SK-N-SH treated with all-trans-retinoic acid at 6 μM for 48 hours (cell line): Measurements from ENCODE around the gene USP17L24.
"Not testable (repeated sequence)": the region's sequence is repeated elsewhere in the genome, so short reads cannot be mapped to it uniquely, and the experiment has no call there.

Experiments used
- ATAC-seq: fragments of 200-7000 bp; cut with Tn5 transposase; 3 replicates; pipeline ENCODE4 v1.9.1; 2020; ENCODE audit warnings: mild to moderate bottlenecking, moderate library complexity

The USP17L24 gene, protein sequence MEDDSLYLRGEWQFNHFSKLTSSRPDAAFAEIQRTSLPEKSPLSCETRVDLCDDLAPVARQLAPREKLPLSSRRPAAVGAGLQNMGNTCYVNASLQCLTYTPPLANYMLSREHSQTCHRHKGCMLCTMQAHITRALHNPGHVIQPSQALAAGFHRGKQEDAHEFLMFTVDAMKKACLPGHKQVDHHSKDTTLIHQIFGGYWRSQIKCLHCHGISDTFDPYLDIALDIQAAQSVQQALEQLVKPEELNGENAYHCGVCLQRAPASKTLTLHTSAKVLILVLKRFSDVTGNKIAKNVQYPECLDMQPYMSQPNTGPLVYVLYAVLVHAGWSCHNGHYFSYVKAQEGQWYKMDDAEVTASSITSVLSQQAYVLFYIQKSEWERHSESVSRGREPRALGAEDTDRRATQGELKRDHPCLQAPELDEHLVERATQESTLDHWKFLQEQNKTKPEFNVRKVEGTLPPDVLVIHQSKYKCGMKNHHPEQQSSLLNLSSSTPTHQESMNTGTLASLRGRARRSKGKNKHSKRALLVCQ

GRCh38 chr4:9324865-9325264 is at the start of gene USP17L24:
USP17L24 (plus strand) TSS chr4:9325165; CDS start chr4:9325165, 0 bp downstream.
- ATAC-seq, result not testable (repeated sequence)

DNA sequence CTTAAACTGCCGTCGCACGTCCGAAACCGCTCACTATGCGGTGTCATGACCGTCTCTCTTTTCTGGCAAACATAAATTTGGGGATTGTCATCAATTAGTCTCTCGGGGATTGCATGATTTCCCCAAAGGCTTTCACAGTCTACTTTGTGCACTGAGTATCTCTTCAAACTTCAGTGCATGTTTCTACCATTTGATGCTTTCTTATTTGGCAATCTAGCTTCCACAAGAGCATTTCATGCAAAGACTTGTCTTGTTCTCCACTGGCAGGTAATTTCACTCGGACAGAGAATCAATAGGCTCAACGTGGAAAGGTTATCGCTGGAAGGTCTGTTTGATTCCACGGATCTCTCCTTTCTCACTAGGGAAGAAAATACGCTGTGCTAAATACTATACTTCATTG is 774 bp upstream of the USP17L24 start:
- ATAC-seq, result not testable (repeated sequence)

DNA sequence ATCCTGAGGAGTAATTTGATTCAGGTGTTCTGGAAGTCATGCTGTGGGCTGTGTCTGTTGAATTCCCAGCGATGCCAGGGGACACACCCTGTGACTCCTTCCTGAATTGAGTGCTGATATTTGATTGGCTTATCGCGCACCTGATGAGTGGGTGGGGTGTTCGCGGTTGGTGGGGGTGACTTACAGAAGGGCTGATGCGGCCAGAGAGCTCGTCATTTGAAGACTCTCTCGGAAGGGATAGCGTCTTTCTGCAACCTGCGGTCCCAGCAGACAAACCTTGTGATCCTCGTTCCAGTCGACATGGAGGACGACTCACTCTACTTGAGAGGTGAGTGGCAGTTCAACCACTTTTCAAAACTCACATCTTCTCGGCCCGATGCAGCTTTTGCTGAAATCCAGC is 4.6 kb downstream of the USP17L24 start, which contains the start of gene USP17L25:
Gene USP17L25, plus strand, starts transcription at position 301 of the 400 bp plus-strand sequence. Its CDS starts 0 bp downstream, at position 301.
- ATAC-seq, result not testable (repeated sequence)

GRCh38 chr4:9334358-9334757 is 9.4 kb downstream of the USP17L24 start, which contains the start of gene USP17L26:
USP17L26 (plus strand) TSS chr4:9334658; CDS start chr4:9334658, 0 bp downstream.
- ATAC-seq, result not testable (repeated sequence)

GRCh38 chr4:9339103-9339502 is 14.1 kb downstream of the USP17L24 start, which contains the start of gene USP17L5:
USP17L5 (plus strand) TSS chr4:9339403; CDS start chr4:9339403, 0 bp downstream.
- not testable (repeated sequence) for ATAC-seq

DNA sequence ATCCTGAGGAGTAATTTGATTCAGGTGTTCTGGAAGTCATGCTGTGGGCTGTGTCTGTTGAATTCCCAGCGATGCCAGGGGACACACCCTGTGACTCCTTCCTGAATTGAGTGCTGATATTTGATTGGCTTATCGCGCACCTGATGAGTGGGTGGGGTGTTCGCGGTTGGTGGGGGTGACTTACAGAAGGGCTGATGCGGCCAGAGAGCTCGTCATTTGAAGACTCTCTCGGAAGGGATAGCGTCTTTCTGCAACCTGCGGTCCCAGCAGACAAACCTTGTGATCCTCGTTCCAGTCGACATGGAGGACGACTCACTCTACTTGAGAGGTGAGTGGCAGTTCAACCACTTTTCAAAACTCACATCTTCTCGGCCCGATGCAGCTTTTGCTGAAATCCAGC is 18.9 kb downstream of the USP17L24 start, which contains the start of gene USP17L27:
Gene USP17L27, plus strand, starts transcription at position 301 of the 400 bp plus-strand sequence. Its CDS starts 0 bp downstream, at position 301.
- not testable (repeated sequence) for ATAC-seq

DNA sequence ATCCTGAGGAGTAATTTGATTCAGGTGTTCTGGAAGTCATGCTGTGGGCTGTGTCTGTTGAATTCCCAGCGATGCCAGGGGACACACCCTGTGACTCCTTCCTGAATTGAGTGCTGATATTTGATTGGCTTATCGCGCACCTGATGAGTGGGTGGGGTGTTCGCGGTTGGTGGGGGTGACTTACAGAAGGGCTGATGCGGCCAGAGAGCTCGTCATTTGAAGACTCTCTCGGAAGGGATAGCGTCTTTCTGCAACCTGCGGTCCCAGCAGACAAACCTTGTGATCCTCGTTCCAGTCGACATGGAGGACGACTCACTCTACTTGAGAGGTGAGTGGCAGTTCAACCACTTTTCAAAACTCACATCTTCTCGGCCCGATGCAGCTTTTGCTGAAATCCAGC is 23.6 kb downstream of the USP17L24 start, which contains the start of gene USP17L28:
Gene USP17L28, plus strand, starts transcription at position 301 of the 400 bp plus-strand sequence. Its CDS starts 0 bp downstream, at position 301.
- ATAC-seq, result not testable (repeated sequence)

GRCh38 chr4:9350866-9351265 is 25.9 kb downstream of the USP17L24 start:
- not testable (repeated sequence) for ATAC-seq

- not testable (repeated sequence) for ATAC-seq
These were observed 28.4 kb downstream of the USP17L24 start, which contains the start of gene USP17L29 for GRCh38 chr4:9353338-9353737. USP17L29 (plus strand) TSS chr4:9353638; CDS start chr4:9353638, 0 bp downstream.

- not testable (repeated sequence) for ATAC-seq
These were observed 37.9 kb downstream of the USP17L24 start, which contains the start of gene USP17L30 for GRCh38 chr4:9362829-9363228. USP17L30 (plus strand) TSS chr4:9363129; CDS start chr4:9363129, 0 bp downstream.
